ENCODE results near the gene FMN2. TPM values are rescaled to one million over a fixed set of nuclear protein-coding genes. Genes with fewer than 3 reads are reported as not detected.

The FMN2 gene
- total RNA-seq, 1 donor from 2014 or later = 150 TPM

DNA sequence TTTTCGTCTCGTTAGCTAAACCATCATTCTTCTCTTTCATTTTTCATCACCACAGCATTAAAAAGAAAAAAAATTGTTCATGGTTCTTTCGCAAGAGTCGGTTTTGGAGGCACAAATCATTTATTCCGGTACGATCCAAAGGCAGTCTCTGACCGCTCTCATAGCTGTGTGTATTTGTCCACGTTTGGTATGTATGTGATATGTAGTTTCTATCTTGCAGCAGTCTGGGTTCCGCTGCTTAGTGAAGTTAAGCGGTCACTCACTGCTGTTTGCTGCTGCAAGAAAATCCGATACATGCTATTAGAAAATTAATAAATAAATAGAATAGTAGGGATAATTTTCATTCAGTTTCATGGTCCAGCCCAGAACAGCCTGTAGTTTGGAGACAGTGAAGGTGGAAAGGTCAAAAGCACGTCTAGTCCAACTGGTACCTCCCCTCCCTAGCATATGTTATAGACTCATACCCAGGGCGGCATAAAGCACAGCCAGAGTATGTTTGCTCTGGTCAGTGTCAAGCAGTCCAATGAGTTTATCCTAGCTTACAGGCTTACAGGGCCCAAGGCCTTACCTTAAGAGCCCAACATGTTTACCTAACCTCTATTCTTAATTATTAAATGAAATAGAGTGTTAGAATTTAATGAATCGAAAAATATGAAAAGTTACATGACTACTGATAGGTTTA is 2.5 kb downstream of the FMN2 start:
- H3K4me3 Mint-ChIP-seq (ENCODE audit: unreplicated experiment) = peak overlapping the region; percentile 88
- H3K9me3 Mint-ChIP-seq (ENCODE audit: unreplicated experiment) = peaks cover 33% of the 10 kb centered on the region
- no peak for DNase-seq
- peak overlapping the region; percentile 92 for H3K27ac Mint-ChIP-seq (ENCODE audit: unreplicated experiment)
- peaks cover 35% of the 10 kb centered on the region for H3K4me1 Mint-ChIP-seq (ENCODE audit: low read depth, unreplicated experiment)
- no peaks in the 10 kb centered on the region for H3K36me3 Mint-ChIP-seq (ENCODE audit: unreplicated experiment)
- H3K27me3 Mint-ChIP-seq (ENCODE audit: unreplicated experiment) = peaks cover 26% of the 10 kb centered on the region
- TF ChIP-seq, protein P1, sequence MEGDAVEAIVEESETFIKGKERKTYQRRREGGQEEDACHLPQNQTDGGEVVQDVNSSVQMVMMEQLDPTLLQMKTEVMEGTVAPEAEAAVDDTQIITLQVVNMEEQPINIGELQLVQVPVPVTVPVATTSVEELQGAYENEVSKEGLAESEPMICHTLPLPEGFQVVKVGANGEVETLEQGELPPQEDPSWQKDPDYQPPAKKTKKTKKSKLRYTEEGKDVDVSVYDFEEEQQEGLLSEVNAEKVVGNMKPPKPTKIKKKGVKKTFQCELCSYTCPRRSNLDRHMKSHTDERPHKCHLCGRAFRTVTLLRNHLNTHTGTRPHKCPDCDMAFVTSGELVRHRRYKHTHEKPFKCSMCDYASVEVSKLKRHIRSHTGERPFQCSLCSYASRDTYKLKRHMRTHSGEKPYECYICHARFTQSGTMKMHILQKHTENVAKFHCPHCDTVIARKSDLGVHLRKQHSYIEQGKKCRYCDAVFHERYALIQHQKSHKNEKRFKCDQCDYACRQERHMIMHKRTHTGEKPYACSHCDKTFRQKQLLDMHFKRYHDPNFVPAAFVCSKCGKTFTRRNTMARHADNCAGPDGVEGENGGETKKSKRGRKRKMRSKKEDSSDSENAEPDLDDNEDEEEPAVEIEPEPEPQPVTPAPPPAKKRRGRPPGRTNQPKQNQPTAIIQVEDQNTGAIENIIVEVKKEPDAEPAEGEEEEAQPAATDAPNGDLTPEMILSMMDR (IDR thresholded peaks at IDR 0.05; ENCODE audit: partially characterized antibody, unreplicated experiment) = no peak

DNA sequence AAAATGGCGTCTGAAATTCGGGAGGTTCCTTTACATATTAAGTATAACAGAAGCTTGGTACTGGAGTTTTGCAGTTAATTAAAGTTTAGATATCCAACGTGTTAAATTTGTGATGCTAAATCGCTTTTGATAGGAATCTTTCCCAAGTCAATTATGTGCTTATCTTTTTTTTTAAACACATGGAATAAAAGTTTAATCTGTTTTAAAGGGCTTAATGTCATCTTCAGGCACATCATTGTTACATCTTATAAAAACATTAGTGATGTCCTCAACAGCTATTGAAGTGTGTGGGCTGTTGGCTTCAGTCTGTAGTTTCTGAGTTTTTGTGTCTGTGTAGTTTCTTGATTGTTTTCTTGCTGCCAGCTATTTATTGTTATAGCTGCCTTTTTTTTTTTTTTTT is 5.3 kb downstream of the FMN2 start:
- H3K9me3 Mint-ChIP-seq (ENCODE audit: unreplicated experiment) = peaks cover 20% of the 10 kb centered on the region
- TF ChIP-seq, protein P1 (IDR thresholded peaks at IDR 0.05; ENCODE audit: partially characterized antibody, unreplicated experiment) = no peak
- peak overlapping the region; percentile 98 for H3K4me3 Mint-ChIP-seq (ENCODE audit: unreplicated experiment)
- H3K27me3 Mint-ChIP-seq (ENCODE audit: unreplicated experiment) = peaks cover 17% of the 10 kb centered on the region
- DNase-seq = no peak
- H3K36me3 Mint-ChIP-seq (ENCODE audit: unreplicated experiment) = no peaks in the 10 kb centered on the region
- H3K27ac Mint-ChIP-seq (ENCODE audit: unreplicated experiment) = peak overlapping the region; percentile 78
- peaks cover 40% of the 10 kb centered on the region for H3K4me1 Mint-ChIP-seq (ENCODE audit: low read depth, unreplicated experiment)

DNA sequence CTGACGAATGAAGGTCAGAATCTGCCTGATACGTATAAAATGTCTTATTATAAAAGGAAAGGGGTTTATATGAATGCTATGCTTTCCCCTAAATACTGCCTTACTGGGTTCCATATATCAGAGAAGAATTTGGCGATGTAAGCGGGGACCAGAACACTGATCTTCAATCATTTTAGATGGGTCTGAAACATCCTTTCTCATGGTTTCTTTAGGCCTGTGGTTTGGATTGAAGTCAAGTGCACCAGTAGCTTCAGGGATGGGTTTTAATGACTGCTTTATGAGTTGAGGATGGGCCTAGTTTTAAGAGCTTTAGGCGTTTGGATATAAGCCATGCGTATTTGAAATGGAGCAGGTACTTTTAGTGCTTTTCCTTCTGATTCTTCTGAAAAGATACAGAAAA is 6.9 kb downstream of the FMN2 start:
- TF ChIP-seq, protein P1 (IDR thresholded peaks at IDR 0.05; ENCODE audit: partially characterized antibody, unreplicated experiment) = no peak
- Mint-ChIP-seq H3K36me3 (ENCODE audit: unreplicated experiment) (no peaks in the 10 kb centered on the region), H3K27me3 (ENCODE audit: unreplicated experiment) (peaks cover 15% of the 10 kb centered on the region), H3K4me1 (ENCODE audit: low read depth, unreplicated experiment) (peaks cover 45% of the 10 kb centered on the region), H3K27ac (ENCODE audit: unreplicated experiment) (peak overlapping the region; percentile 79), H3K9me3 (ENCODE audit: unreplicated experiment) (peaks cover 20% of the 10 kb centered on the region), H3K4me3 (ENCODE audit: unreplicated experiment) (peak overlapping the region; percentile 84)
- DNase-seq = no peak

DNA sequence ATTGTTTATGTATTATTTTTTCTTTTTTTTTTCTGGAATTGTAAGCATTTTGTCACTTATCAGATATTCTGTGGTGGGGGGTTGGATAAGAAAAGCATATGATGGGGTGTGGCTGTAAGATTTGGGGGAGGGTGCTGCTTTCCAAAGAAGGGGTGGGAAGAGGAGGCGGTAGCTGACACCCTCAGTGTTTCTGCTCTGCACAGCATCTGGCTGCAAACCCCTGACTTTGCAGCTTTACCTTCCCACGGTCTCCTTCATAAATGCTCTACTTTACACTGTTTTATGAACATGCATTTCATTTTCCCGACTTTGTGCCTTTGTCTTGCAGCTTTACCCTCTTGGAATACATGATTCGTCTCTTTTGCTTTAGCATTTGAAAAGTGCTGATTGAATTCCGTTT is 7.6 kb downstream of the FMN2 start:
- DNase-seq = no peak
- Mint-ChIP-seq H3K27ac (ENCODE audit: unreplicated experiment) (peak overlapping the region; percentile 67), H3K9me3 (ENCODE audit: unreplicated experiment) (peaks cover 13% of the 10 kb centered on the region), H3K27me3 (ENCODE audit: unreplicated experiment) (peaks cover 12% of the 10 kb centered on the region), H3K4me1 (ENCODE audit: low read depth, unreplicated experiment) (peaks cover 48% of the 10 kb centered on the region), H3K36me3 (ENCODE audit: unreplicated experiment) (no peaks in the 10 kb centered on the region), H3K4me3 (ENCODE audit: unreplicated experiment) (peak overlapping the region; percentile 84)
- TF ChIP-seq, protein P1 (IDR thresholded peaks at IDR 0.05; ENCODE audit: partially characterized antibody, unreplicated experiment) = no peak

DNA sequence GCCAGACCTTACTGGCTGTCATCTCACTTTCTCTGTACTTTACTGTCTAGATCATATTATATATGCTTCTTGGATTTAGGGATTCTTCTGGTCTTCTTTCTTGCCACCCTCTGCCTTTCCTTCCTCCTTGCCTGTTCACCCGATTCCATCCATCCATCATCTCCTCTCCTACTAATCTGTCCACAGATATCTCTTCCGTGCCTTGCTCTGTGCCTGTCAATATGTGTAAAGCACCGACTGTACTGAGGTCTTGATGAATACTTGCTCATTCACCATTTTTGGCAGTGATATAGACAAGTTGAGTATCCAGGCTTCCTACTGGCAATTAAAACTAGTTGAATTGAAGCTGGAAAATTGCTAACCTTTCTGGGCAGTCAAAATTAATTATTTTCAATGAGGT is 8.1 kb downstream of the FMN2 start:
- no peaks in the 10 kb centered on the region for H3K36me3 Mint-ChIP-seq (ENCODE audit: unreplicated experiment)
- TF ChIP-seq, protein P1 (IDR thresholded peaks at IDR 0.05; ENCODE audit: partially characterized antibody, unreplicated experiment) = no peak
- no peak for DNase-seq
- peaks cover 12% of the 10 kb centered on the region for H3K27me3 Mint-ChIP-seq (ENCODE audit: unreplicated experiment)
- H3K4me3 Mint-ChIP-seq (ENCODE audit: unreplicated experiment) = peak overlapping the region; percentile 84
- peaks cover 49% of the 10 kb centered on the region for H3K4me1 Mint-ChIP-seq (ENCODE audit: low read depth, unreplicated experiment)
- H3K27ac Mint-ChIP-seq (ENCODE audit: unreplicated experiment) = peak overlapping the region; percentile 67
- peaks cover 13% of the 10 kb centered on the region for H3K9me3 Mint-ChIP-seq (ENCODE audit: unreplicated experiment)
